Measurements from ENCODE around the gene FCRLB. TPM values are rescaled to one million over a fixed set of nuclear protein-coding genes. Genes with fewer than 3 reads are reported as not detected.

The FCRLB gene
- total and polyA plus RNA-seq, 2 of the 13 experiments (the other 11 are each of a cell fraction or from before 2014, with no cell fraction given), result 0.08 to 0.11 TPM

DNA sequence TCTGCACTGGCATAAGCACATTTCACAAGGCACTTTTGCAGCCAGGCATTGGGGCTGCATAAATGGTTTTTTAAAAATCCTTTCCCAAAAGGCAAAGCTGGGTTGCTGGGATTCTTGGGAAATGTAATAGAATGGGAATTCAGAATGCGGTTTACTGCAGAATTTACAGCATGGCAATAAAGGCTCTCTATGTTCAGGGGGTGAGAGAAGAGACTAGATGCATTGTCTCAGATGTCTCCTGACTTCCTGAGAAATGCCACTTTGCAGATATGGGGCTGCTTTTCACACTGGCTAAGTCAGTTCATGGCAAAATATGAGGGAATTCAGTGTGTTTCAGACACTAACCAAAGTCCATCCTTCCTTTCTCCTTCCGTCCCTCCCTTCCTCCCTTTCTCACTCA lies 44.9 kb upstream of the FCRLB start:
- no peaks in the 10 kb centered on the region for H3K9me3 ChIP-seq (ENCODE audit: low read length)
- FAIRE-seq (no peak), DNase-seq (ENCODE audit: low spot score) (no peak), ATAC-seq (no peak)
- no peak overlapping the region for H3K27ac ChIP-seq (ENCODE audit: extremely low read length, insufficient read depth, low read length)
- no peak overlapping the region for H3K9ac ChIP-seq (ENCODE audit: insufficient read depth, low read depth, low read length)
- H3K4me3 ChIP-seq (replicated peaks in 1 of 3; ENCODE audit: insufficient read depth in 1 of 3, low read depth in 2 of 3, low read length in 3 of 3), result no peak overlapping the region
- H3K4me2 ChIP-seq (ENCODE audit: low read depth, low read length), result no peak overlapping the region
- H3K79me2 ChIP-seq (ENCODE audit: insufficient read depth, low read length), result no peaks in the 10 kb centered on the region
- no peaks in the 10 kb centered on the region for H4K20me1 ChIP-seq (ENCODE audit: insufficient read depth, low read length)
- peaks cover 13% of the 10 kb centered on the region for H3K4me1 ChIP-seq (ENCODE audit: insufficient read depth, low read length)
- no TSS peak for BruUV-seq (replicated peaks)
- 41% methylated on average over 2 of the region's 2 CpGs for WGBS (ENCODE audit: low lambda C conversion rate)
- no peaks in the 10 kb centered on the region for H3K36me3 ChIP-seq (replicated peaks in 1 of 2; ENCODE audit: control insufficient read depth in 1 of 2, insufficient read depth in 2 of 2, low read length in 2 of 2)
- intact Hi-C loops (cut with micrococcal nuclease; ENCODE audit: unreplicated experiment), result no loop called here
- ChIA-PET POLR2A (interaction anchor here (1.0 kb wide), 1 partner anchor 50 kb away, joined by 3 read pairs; no protein-coding TSS in a partner anchor), CTCF (ENCODE audit: low intra/inter-chr PET ratio, low total read pairs) (no interaction called here)
- in situ Hi-C loops (cut with HindIII; ENCODE audit: extremely low pct_ligation_motif_present, low pct_unique_long_range_greater_than_20kb), result no loop called here
- peaks cover 0 to 11% of the 10 kb centered on the region in 2 experiments; a peak in 2 of 5 replicates for H3K27me3 ChIP-seq (ENCODE audit: control insufficient read depth in 1 of 2, insufficient read depth in 2 of 2, low read length in 2 of 2)
- TF ChIP-seq, protein P1, sequence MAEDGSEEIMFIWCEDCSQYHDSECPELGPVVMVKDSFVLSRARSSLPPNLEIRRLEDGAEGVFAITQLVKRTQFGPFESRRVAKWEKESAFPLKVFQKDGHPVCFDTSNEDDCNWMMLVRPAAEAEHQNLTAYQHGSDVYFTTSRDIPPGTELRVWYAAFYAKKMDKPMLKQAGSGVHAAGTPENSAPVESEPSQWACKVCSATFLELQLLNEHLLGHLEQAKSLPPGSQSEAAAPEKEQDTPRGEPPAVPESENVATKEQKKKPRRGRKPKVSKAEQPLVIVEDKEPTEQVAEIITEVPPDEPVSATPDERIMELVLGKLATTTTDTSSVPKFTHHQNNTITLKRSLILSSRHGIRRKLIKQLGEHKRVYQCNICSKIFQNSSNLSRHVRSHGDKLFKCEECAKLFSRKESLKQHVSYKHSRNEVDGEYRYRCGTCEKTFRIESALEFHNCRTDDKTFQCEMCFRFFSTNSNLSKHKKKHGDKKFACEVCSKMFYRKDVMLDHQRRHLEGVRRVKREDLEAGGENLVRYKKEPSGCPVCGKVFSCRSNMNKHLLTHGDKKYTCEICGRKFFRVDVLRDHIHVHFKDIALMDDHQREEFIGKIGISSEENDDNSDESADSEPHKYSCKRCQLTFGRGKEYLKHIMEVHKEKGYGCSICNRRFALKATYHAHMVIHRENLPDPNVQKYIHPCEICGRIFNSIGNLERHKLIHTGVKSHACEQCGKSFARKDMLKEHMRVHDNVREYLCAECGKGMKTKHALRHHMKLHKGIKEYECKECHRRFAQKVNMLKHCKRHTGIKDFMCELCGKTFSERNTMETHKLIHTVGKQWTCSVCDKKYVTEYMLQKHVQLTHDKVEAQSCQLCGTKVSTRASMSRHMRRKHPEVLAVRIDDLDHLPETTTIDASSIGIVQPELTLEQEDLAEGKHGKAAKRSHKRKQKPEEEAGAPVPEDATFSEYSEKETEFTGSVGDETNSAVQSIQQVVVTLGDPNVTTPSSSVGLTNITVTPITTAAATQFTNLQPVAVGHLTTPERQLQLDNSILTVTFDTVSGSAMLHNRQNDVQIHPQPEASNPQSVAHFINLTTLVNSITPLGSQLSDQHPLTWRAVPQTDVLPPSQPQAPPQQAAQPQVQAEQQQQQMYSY (CRISPR knock-in tag; IDR thresholded peaks at IDR 0.05), result no peak
- TF ChIP-seq HOXA7 (CRISPR knock-in tag; IDR thresholded peaks at IDR 0.05) (no peak), DDIT3 (CRISPR knock-in tag; IDR thresholded peaks at IDR 0.05) (no peak), SMAD1 (CRISPR knock-in tag; IDR thresholded peaks at IDR 0.05; ENCODE audit: borderline replicate concordance, low read depth) (no peak), MZF1 (CRISPR knock-in tag; IDR thresholded peaks at IDR 0.05; ENCODE audit: borderline replicate concordance) (no peak), DNMT1 (CRISPR knock-in tag; IDR thresholded peaks at IDR 0.05) (no peak), ZNF383 (CRISPR knock-in tag; IDR thresholded peaks at IDR 0.05; ENCODE audit: borderline replicate concordance) (no peak)
- H2AFZ ChIP-seq (ENCODE audit: low read length), result no peak overlapping the region

Data from HepG2 (cell line).